ENCODE results near the gene USP20. TPM values are rescaled to one million over a fixed set of nuclear protein-coding genes. Genes with fewer than 3 reads are reported as not detected.

Gene USP20
- total RNA-seq, 1 donor from 2014 or later: 27.0 TPM

DNA sequence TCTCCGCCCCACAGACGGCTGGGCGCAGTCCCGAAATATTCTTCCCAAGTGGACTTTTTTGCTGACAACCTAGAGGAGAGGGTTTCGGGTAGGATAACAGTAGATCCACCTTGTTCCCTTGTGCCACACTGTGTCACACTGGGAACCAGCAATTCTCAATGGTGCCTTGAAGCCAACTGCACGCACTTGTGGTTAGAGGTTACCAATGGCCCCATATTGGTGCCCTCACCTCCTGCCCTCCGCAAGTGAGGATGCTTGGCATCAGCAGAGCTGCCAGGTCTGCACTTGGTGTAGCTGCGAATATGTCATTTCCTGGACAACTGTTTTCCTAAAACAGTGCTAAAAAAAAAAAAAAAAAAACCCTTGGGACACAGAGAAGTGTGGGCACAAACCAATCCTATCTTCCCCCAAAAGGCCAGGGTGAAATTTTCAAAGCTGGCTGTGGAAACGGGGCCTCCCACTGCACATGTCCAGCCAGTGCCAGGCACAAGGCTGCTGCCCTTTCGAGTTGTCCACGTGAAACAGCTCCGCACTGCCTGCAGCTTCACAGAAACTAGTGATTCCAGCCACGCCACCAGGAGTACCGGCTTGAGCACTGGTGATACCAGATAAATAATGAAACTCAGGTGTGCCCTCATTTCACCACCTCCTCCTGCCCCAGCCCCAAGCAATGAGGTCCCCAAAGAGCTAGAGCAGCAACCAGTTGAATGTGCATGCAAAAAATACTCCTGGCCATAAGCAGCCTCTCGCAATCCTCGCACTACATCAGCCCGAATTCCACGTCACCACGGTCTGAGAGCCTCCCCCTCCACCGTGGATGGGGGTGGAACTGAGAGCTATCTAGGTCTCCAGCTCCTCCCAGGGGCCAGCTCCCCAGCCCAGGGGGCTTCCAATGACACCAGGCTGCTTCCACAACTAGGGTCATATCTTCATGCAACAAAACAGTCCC is 51.2 kb downstream of the USP20 start:
- H3K27me3 ChIP-seq (ENCODE audit: low read depth): no peaks in the 10 kb centered on the region
- TF ChIP-seq, protein P1, sequence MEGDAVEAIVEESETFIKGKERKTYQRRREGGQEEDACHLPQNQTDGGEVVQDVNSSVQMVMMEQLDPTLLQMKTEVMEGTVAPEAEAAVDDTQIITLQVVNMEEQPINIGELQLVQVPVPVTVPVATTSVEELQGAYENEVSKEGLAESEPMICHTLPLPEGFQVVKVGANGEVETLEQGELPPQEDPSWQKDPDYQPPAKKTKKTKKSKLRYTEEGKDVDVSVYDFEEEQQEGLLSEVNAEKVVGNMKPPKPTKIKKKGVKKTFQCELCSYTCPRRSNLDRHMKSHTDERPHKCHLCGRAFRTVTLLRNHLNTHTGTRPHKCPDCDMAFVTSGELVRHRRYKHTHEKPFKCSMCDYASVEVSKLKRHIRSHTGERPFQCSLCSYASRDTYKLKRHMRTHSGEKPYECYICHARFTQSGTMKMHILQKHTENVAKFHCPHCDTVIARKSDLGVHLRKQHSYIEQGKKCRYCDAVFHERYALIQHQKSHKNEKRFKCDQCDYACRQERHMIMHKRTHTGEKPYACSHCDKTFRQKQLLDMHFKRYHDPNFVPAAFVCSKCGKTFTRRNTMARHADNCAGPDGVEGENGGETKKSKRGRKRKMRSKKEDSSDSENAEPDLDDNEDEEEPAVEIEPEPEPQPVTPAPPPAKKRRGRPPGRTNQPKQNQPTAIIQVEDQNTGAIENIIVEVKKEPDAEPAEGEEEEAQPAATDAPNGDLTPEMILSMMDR (IDR thresholded peaks at IDR 0.05): no peak
- no peaks in the 10 kb centered on the region for H3K36me3 ChIP-seq
- peak; percentile 0 to 1 for ATAC-seq
- intact Hi-C loops (cut with DNase I): no loop called here
- no peak for DNase-seq
- peak overlapping the region; percentile 55 for H3K4me3 ChIP-seq
- no peaks in the 10 kb centered on the region for H3K9me3 ChIP-seq
- H3K27ac ChIP-seq: peak overlapping the region; percentile 87
- peaks cover 70% of the 10 kb centered on the region for H3K4me1 ChIP-seq

DNA sequence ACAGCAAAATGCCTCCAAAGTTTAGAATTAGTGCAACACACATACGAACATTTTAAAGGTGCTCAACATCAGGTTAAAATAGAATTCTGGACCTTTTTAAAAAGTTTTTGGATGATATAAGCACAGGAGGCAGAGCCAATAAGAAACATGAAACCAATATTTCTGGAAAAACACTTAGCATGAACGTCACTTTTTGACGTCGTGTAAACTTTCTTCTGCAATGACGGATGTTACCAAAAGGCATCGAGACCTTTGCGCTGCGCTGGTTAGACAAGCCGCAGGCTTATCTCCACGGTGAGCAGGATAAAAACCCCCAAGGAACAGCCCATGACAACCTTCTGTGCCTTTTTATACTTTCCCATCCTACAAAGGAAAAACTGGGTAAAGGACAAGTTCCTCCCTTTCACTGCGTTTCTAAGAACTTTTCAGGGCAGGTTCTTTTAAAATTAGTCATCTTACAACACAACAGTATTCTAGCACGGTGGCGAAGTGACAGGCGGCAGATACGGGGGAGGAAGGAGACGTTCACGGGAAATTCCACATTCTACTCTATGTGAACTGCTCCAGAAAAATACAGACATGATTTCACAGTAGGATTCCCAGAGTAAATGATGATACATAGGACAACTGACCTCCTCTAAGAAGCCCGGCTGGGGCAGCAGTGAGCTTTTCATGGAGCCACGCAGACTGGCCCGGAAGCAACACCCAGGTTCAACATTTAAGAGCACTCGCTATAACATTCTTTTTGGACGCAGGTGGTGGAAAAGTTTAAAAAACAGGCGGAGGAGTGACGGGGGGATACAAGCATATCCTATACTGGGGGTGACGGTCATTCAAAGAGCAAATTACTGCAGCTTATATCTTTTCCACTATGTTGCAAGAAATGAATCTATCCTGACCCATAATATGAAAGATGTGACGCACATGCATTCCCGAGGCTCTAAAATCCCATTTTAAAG is 52.4 kb downstream of the USP20 start:
- peak overlapping the region; percentile 87 for H3K27ac ChIP-seq
- no peaks in the 10 kb centered on the region for H3K36me3 ChIP-seq
- intact Hi-C loops (cut with DNase I): no loop called here
- H3K4me3 ChIP-seq: peak overlapping the region; percentile 42
- ATAC-seq (no peak), DNase-seq (no peak)
- TF ChIP-seq, protein P1 (IDR thresholded peaks at IDR 0.05): no peak
- no peaks in the 10 kb centered on the region for H3K27me3 ChIP-seq (ENCODE audit: low read depth)
- peaks cover 78% of the 10 kb centered on the region for H3K4me1 ChIP-seq
- no peaks in the 10 kb centered on the region for H3K9me3 ChIP-seq

DNA sequence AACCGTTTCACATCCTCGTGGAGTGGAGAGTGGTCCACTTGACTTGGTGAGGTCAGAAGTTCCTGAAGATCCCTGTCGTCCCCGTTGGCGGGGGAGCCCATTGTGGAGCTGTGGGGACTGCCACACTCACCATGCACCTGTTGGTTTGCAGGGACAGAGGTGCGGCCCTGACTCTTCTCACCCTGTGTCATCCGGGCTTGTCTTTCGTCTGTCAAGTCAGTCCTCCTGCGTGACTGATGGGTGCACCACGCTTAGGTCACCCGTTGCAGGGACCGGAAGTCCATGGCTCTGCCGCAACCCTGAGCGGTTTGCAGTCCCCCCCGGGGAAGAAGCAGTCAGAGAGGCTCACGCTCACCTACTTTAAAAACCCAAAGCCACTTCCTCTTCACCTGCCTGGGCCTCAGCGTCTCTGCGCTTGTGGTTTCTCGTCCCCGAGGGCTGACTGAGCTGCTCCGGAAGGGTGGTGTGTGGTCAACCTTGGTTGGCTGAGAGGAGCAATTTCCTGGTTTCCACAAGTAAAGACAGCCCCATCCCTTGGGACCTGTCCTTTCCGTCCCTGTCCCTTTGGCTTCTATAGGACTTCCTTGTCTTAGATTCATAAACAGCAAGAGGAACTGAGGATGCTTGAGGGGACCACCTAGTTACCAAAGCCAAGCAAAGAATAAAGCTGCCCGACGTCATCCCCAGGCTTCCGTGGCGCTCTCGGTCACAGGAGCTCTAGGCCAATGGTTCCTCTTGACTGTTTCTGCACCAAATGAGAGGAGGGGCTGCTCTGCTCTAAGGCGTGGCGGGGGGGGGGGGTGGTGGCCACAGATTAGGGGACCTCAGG is 53.2 kb downstream of the USP20 start:
- H3K4me3 ChIP-seq: peak overlapping the region; percentile 42
- H3K4me1 ChIP-seq: peaks cover 78% of the 10 kb centered on the region
- no peaks in the 10 kb centered on the region for H3K36me3 ChIP-seq
- H3K27me3 ChIP-seq (ENCODE audit: low read depth): no peaks in the 10 kb centered on the region
- intact Hi-C loops (cut with DNase I): no loop called here
- H3K27ac ChIP-seq: peak overlapping the region; percentile 87
- H3K9me3 ChIP-seq: no peaks in the 10 kb centered on the region
- peak; percentile 82 for DNase-seq
- ATAC-seq: peak; percentile 1 to 45
- TF ChIP-seq, protein P1 (IDR thresholded peaks at IDR 0.05): no peak

DNA sequence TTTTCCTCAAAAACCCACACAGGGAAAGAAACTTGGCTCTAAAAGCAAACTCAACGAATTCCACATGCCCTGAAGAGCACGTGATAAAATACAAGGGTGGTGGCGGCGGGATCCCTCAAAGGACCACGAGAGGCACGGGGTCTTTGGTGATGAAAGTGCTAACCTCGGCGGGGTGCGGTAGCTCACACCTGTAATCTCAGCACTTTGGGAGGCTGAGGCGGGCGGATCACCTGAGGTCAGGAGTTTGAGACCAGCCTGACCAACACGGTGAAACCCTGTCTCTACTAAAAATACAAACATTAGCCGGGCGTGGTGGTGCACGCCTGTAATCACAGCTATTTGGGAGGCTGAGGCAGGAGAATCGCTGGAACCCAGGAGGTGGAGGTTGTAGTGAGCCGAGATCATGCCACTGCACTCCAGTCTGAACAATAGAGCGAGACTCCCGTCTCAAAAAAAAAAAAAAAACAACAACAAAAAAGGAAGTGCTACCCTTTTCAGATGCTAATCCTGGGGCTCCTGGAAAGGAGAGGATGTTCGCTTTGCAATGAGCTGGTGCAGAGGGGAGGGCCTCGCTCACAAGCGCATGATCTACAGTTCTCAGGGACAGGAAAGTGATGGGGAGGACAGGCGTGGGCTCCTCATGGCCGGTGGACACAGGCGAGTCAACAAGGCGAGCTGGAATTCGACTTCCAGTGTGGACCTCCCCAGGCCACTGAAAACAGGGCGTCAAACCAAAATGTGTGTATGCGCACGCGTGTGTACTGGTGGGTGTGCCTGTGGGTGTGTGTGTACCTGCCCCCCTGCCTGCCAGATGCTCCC is 54.1 kb downstream of the USP20 start:
- DNase-seq (no peak), ATAC-seq (no peak)
- H3K9me3 ChIP-seq: no peaks in the 10 kb centered on the region
- TF ChIP-seq, protein P1 (IDR thresholded peaks at IDR 0.05): no peak
- H3K27me3 ChIP-seq (ENCODE audit: low read depth): no peaks in the 10 kb centered on the region
- H3K36me3 ChIP-seq: peaks cover under 1% of the 10 kb centered on the region
- H3K4me1 ChIP-seq: peaks cover 70% of the 10 kb centered on the region
- peak overlapping the region; percentile 87 for H3K27ac ChIP-seq
- intact Hi-C loops (cut with DNase I): no loop called here
- peak overlapping the region; percentile 42 for H3K4me3 ChIP-seq

Measured in lower lobe of right lung (tissue), 2 donors.